ENCODE data around the gene TBC1D13. TPM values are rescaled to one million over a fixed set of nuclear protein-coding genes. Genes with fewer than 3 reads are reported as not detected.

Gene TBC1D13
- total RNA-seq, 1 donor from 2014 or later, result 23.0 TPM

GRCh38 chr9:128819716-128820664 is 32.9 kb downstream of the TBC1D13 start:
- intact Hi-C loops (cut with micrococcal nuclease), result loop anchor here (2.0 to 5.0 kb wide), 3 partner anchors 171 to 592 kb away; partner anchors contain the start of gene SPTAN1

- intact Hi-C loops (cut with micrococcal nuclease), result no loop called here
Measured at GRCh38 chr9:128820665-128821583, 33.9 kb downstream of the TBC1D13 start.

- intact Hi-C loops (cut with micrococcal nuclease), result no loop called here
Measured at GRCh38 chr9:128821584-128822406, 34.7 kb downstream of the TBC1D13 start.

- intact Hi-C loops (cut with micrococcal nuclease), result no loop called here
Measured at GRCh38 chr9:128822407-128823042, 35.5 kb downstream of the TBC1D13 start.

- intact Hi-C loops (cut with micrococcal nuclease), result no loop called here
Measured at GRCh38 chr9:128823362-128823902, 36.4 kb downstream of the TBC1D13 start.

GRCh38 chr9:128823903-128824406 is 36.9 kb downstream of the TBC1D13 start:
- intact Hi-C loops (cut with micrococcal nuclease), result no loop called here

- intact Hi-C loops (cut with micrococcal nuclease), result loop anchor here (5.0 kb wide), 1 partner anchor 503 kb away; the partner anchor contains the start of genes COQ4 and TRUB2
Measured at GRCh38 chr9:128824911-128825310, 37.9 kb downstream of the TBC1D13 start.

- intact Hi-C loops (cut with micrococcal nuclease), result loop anchor here (5.0 kb wide), 1 partner anchor 504 kb away; the partner anchor contains the start of genes COQ4 and TRUB2
Measured at GRCh38 chr9:128825923-128826700, 39.1 kb downstream of the TBC1D13 start.

GRCh38 chr9:128828267-128828666 is 41.2 kb downstream of the TBC1D13 start:
- intact Hi-C loops (cut with micrococcal nuclease), result loop anchor here (2.0 to 5.0 kb wide), 5 partner anchors 41 to 506 kb away; partner anchors contain the start of genes COQ4, DYNC2I2, LRRC8A and SPTAN1

GRCh38 chr9:128828719-128829452 is 41.8 kb downstream of the TBC1D13 start:
- intact Hi-C loops (cut with micrococcal nuclease), result loop anchor here (1.0 to 5.0 kb wide), 12 partner anchors 11 to 507 kb away; partner anchors contain the start of genes COQ4, DOLK, DOLPP1 and DYNC2I2

GRCh38 chr9:128829477-128830251 is 42.6 kb downstream of the TBC1D13 start, which contains the start of gene SPOUT1:
Gene SPOUT1, minus strand, starts transcription at chr9:128829794. Its CDS starts 14 bp downstream, at chr9:128829780.
- intact Hi-C loops (cut with micrococcal nuclease), result loop anchor here (1.0 to 5.0 kb wide), 12 partner anchors 11 to 507 kb away; partner anchors contain the start of genes COQ4, DOLK, DOLPP1 and DYNC2I2

- intact Hi-C loops (cut with micrococcal nuclease), result no loop called here
Measured at GRCh38 chr9:128833696-128834095, 46.6 kb downstream of the TBC1D13 start.

GRCh38 chr9:128835246-128836210 is 48.5 kb downstream of the TBC1D13 start:
- intact Hi-C loops (cut with micrococcal nuclease), result no loop called here

GRCh38 chr9:128836509-128837145 is 49.6 kb downstream of the TBC1D13 start:
- intact Hi-C loops (cut with micrococcal nuclease), result no loop called here

GRCh38 chr9:128838338-128838737 is 51.3 kb downstream of the TBC1D13 start:
- intact Hi-C loops (cut with micrococcal nuclease), result no loop called here

Measured in T-helper 1 cell treated with Interleukin-12 subunit alpha and Interleukin-12 subunit beta and Interleukin-4 antibody, amounts not matched to agents 30 ng/mL and 1 ng/mL, for 36 hours (primary cell).